AG10803 (cell line): Measurements from ENCODE around the gene ADAT1.

Source experiments
- DNase-seq: peaks from one replicate; pipeline ENCODE4 v3.0.0; 2010; ENCODE audit warnings: low read depth
- H3K4me3 ChIP-seq: 2 replicates; pipeline ENCODE4 v1.5.1; 2011; ENCODE audit warnings: mild to moderate bottlenecking, low read length, control low read depth
- CTCF ChIP-seq: conservative IDR thresholded peaks from 2 replicates; pipeline ENCODE4 v1.5.1; 2011; ENCODE audit warnings: mild to moderate bottlenecking, low read length, control low read depth, inconsistent platforms

ADAT1 gene

GRCh38 chr16:75632857-75633256 lies 9.8 kb upstream of the ADAT1 start:
- no peak overlapping the region for H3K4me3 ChIP-seq
- TF ChIP-seq CTCF: no peak
- DNase-seq: no peak

- DNase-seq: no peak
- H3K4me3 ChIP-seq: no peak overlapping the region
- TF ChIP-seq CTCF: no peak
Measured at GRCh38 chr16:75630052-75630451, 7.0 kb upstream of the ADAT1 start.

- TF ChIP-seq CTCF: no peak
- no peak for DNase-seq
- no peak overlapping the region for H3K4me3 ChIP-seq
Measured at GRCh38 chr16:75629132-75629531, 6.1 kb upstream of the ADAT1 start.

GRCh38 chr16:75628351-75628750 lies 5.3 kb upstream of the ADAT1 start:
- TF ChIP-seq CTCF: no peak
- no peak overlapping the region for H3K4me3 ChIP-seq
- no peak for DNase-seq

GRCh38 chr16:75627851-75628250 lies 4.8 kb upstream of the ADAT1 start:
- no peak for DNase-seq
- TF ChIP-seq CTCF: no peak
- no peak overlapping the region for H3K4me3 ChIP-seq

GRCh38 chr16:75626806-75627205 lies 3.7 kb upstream of the ADAT1 start:
- no peak for TF ChIP-seq CTCF
- DNase-seq: no peak
- H3K4me3 ChIP-seq: no peak overlapping the region

GRCh38 chr16:75624921-75625334 lies 1.8 kb upstream of the ADAT1 start:
- no peak for DNase-seq
- no peak for TF ChIP-seq CTCF
- no peak overlapping the region for H3K4me3 ChIP-seq
